OCI-M1 (cell line): ENCODE data around the gene BMP8A.
A peak's percentile ranks its signal among the peaks of the same experiment; 100 is the strongest.
"Not testable (repeated sequence)": the region's sequence is repeated elsewhere in the genome, so short reads cannot be mapped to it uniquely, and the experiment has no call there.

Experiments used
- DNase-seq: peaks from one replicate; lab custom pipeline; 2025; lab: John Stamatoyannopoulos, UW

The BMP8A gene

GRCh38 chr1:39527190-39527579 lies 35.7 kb downstream of the BMP8A start:
- DNase-seq = not testable (repeated sequence)

DNA sequence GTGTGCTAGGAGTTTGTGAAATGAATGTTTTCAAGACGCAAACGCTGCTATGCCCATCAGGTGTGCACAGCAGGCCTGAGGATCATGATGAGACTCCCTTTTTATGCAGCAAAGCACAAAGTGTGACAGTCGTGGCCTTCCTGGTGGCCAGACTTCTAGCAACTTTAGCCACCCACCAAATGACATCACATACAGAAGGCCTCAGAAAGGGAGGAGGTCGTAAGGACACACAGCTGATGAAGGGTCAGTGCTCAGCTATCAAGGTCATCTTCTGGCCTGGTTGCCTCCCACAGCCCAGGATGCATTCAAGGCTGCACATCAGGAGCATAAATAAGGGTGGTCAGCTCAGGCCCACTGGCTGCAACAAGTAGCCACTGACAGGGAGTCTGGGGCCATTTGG lies 36.6 kb downstream of the BMP8A start:
- no peak for DNase-seq

- DNase-seq = no peak
Measured at GRCh38 chr1:39529901-39530535, 38.6 kb downstream of the BMP8A start.

DNA sequence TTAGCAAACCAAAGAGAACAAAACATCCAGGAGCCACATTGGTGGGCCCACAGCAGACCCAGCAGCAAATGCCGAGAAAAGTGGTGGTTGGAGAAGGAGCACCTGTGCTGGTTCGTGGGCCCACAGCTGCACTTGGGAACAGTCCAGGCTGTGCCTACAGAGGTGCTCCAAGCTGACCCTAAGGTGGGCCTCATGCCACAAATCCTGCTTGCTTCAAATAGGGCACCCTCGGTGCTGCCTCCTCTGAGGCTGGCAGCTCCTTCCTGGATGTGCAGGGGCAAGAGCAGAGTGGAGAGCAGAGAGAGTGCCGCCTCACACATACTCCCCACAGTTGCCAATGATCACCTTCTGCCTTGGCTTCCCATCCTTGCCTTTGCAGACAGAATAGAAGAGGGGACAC lies 40.1 kb downstream of the BMP8A start:
- no peak for DNase-seq

DNA sequence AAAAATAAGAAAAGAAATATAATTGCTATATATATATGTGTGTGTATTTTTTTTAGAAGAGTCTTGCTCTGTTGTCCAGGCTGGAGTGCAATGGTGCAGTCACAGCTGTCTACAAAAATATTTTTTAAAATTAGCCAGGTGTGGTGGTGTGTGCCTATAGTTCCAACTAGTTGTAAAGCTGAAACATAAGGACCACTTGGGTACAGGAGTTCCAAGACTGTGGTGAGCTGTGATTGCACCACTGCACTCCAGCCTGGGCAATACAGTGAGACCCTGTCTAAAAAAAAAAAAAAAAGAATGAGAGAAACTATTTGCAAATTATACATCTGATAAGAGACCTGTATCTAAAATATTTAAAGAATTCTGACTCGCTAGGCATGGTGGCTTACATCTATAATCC lies 42.0 kb downstream of the BMP8A start:
- DNase-seq = no peak

- DNase-seq = no peak
Measured at GRCh38 chr1:39538531-39539251, 47.3 kb downstream of the BMP8A start.

DNA sequence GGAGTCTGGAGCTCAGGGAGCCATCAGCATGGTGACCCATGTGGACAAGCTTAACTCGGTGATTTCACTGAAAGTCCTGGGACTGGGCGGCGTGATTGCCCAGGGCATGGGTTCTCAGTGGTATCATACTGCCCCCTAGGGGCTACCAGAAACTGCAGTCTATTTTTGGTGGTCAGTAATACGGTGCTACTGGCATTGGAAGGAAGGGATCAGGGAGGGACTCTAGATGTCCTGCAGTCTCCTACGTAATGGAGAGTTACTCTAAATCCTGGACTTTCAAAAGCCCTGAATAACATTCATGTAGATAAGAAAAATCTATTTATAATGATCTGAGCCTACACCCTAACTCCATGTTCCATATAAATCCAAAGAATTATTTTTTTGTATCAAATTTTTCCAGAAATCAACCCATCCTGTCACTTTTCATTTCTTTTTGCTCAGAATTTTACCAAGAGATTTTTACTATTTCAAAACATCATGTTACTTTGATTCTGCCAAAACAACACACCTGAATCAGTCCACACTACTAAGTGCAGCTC lies 47.9 kb downstream of the BMP8A start:
- peak; percentile 83 for DNase-seq

DNA sequence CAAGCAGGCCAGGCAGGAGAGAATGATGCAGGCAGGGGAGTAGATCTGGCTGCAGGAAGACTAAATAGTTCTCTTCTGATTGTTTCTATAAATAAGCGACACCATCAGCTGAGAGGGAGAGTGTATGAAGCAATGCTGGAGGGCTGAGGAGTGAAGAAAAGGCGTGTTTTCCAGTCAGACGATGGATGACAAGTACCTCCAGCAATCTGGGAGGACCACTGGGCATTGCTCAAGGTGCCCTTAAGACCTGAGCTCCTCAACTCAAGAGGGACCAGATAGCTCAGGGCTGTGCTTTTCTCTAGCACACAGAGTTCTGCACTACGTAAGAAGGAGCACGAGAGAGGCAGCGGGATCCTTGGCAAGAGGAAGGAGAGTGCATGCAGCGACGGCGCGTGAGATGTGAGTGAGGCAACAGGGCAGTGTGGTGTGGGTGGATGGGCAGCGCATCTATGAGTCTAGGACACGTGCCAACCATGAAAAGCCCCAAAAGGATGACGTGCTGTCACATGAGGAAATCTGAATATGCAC lies 49.1 kb downstream of the BMP8A start:
- DNase-seq = no peak

DNA sequence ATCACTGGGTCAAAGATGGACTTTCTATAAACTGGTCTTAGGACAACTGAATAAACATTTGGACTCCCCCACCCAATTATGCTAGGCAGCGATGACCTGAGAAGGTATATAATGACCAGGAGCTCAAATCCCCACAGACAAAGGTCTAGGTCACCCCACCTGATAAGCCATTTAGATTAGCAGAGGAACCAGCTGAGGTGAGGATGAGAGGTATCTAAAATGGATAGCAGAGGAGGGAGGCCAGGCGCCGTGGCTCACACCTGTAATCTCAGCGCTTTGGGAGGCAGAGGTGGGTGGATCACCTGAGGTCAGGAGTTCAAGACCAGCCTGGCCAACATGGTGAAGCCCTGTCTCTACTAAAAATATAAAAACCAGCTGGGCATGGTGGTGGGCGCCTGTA lies 51.5 kb downstream of the BMP8A start:
- DNase-seq = no peak

DNA sequence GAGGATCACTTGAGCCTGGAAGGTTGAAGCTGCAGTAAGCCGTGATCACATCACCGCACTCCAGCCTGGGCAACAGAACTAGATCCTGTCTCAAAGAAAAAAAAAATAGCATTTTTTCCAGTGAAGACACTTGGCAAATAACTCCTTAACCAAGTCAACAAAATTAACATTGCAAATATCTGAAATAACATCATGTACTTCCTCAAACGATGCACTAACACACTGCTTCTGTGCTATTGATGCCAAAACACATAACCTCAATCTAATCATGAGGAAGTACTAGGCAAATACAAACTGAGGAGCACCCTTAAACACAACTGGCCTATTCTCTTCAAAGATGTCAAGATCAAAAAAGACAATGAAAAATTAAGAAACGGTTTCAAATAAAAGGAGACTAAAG lies 52.9 kb downstream of the BMP8A start:
- DNase-seq = peak; percentile 14

DNA sequence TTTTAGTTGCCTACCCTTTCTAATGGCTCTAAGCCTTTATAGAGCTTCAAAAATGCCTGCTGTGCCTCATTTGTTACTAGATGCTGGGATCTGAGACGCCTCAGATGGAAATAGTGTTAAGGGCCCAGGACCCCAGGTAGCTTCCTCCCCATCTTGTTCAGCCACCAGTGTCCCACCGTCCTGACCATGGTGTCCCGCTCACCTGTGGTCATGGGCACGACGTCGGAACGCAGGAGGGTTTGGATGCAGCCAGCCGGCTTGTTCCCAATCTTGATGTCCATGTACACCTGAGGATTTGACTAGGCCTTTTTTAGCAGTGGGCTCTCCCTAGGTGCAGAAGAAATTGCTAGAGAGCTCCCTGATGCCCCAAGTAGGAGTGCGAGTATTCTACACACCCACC lies 54.1 kb downstream of the BMP8A start:
- no peak for DNase-seq

- no peak for DNase-seq
Measured at GRCh38 chr1:39554277-39554676, 62.8 kb downstream of the BMP8A start.

GRCh38 chr1:39561279-39561678 lies 69.8 kb downstream of the BMP8A start:
- DNase-seq = no peak

DNA sequence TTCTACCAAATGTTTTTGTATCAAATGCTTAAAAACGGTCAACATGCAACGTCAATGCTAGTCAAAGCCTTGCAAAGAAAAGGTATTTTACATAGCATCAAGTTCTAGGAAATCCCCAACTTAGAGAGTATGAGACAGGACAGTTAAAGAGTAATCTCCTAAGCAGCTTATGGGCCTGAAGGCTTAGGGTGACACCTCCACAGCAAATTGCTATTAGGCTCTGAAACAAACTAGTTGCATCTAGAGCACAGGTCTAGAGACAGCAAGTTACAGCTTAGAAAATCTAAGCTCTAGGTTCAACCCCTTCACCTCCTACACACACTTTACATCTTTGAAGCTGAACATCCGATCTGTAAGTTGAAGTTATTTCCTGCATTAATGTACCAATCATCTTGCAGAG lies 71.5 kb downstream of the BMP8A start:
- DNase-seq = no peak

DNA sequence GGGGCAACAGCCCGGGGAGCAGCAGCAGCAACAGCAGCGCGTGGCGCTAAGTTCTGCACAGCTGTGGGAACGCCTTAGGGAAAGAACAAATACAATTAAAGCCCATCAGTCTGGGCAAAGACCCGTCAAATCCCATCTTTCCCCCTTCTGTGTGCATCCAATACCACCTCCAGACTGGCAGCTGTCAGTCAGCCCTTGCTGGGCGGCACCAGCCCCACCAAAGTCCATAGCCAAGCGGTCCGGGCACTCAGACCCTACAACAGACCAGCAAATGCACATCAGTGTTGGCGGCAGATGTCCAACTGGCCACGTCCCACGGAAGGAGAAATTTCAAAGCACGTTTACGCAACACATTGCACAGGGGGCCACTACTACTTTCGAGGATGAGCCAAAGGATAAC lies 72.2 kb downstream of the BMP8A start:
- DNase-seq = no peak

- DNase-seq = no peak
Measured at GRCh38 chr1:39564340-39564739, 72.9 kb downstream of the BMP8A start.

DNA sequence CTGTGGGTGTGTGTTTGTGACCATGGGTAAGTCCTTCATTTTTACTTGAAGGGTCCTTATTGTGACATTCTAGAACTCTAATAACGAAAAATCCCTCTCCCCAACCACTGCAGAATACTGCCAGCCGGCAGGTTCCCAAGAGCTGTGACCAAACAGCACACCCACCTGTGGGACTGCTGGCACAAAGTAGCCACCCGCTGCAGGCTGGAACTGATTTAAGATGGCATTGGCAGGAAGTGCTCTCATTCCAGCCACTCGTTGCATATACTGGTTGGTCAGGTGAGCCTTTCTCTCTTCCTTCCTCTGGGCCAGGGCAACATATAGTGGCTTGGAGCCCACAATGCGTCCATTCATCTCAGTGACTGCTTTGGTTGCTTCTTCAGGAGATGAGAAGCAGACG lies 73.5 kb downstream of the BMP8A start:
- no peak for DNase-seq

- DNase-seq = no peak
Measured at GRCh38 chr1:39566441-39567137, 75.2 kb downstream of the BMP8A start.

DNA sequence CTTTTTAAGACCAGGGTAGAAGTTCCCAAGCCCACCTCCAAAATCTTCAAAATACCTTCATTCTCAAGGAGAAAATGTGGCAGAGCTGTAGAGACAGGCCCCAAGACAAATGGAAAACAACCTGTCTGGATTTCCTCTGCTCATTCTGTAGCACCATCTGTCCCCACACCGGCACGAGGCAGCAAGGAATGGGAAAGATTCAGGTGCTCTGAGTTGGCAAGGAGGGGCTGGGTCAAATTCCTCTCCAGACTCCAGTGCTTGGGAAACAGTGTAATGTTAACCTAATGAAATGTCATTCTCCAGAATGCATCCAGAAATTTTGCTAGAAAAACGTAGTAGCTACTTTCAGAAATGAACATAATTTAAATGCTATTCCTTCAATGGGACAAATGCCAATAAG lies 75.9 kb downstream of the BMP8A start:
- no peak for DNase-seq

- no peak for DNase-seq
Measured at GRCh38 chr1:39568208-39568607, 76.8 kb downstream of the BMP8A start.

DNA sequence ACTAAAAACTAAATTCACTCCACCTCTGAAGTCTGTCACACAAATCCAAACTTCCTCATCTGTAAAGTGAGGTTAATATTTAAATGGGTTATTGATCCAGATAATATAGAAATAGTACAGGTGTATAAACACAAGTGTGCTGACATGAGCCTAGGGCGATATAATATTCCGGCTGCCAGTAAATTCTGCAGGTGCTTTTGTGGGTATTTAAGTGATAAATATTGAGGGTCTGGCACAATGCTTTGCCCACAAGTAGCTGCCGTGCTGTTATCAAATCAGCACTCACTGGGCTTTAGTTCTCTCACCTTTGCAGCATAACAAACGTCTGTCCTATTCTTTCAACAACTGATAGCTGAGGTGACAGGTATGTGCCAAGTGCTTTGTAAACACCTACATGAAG lies 77.6 kb downstream of the BMP8A start:
- DNase-seq = no peak

DNA sequence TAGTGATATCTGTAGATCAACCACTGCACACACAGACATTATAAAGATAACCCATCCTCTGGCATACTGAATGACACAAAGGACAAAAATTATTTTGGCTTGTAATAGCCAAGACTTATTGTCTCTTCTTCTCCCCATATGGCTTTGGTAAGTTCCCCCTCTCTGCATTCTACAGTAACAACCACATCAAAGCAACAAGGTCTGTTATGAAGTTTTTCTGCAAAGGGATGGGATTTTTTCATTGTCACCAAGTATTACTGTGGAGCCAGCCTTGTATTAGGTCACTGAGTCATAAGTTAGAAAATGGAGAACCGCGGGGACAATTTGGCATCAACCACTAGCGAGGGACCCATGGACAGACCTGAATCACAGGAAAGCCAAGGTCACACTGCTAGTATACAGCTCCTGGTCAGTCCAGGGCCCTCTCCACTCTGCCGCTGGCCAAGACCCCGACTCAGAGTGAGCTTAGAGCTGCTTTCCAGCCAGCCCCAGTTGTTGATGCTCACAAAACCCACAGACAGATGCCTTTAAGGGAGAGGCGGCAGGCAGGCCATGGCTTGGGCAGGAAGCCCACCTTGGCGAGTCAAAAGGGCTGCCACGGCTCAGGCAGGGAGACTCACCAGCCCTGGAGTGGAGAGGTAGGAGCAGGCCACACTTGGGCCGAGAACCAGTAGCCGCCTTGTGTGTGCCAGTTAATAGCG lies 79.2 kb downstream of the BMP8A start:
- no peak for DNase-seq
